ENCODE measurements around the gene C1GALT1.
A peak's percentile ranks its signal among the peaks of the same experiment; 100 is the strongest.
"Not testable (repeated sequence)": the region's sequence is repeated elsewhere in the genome, so short reads cannot be mapped to it uniquely, and the experiment has no call there.

Gene C1GALT1

GRCh38 chr7:7182156-7183060, at the start of gene C1GALT1:
Gene C1GALT1, plus strand, starts transcription at chr7:7182544. Its CDS starts 51,776 bp downstream, at chr7:7234320.
- peak; percentile 99 for DNase-seq

GRCh38 chr7:7134046-7134445, 48.3 kb upstream of the C1GALT1 start:
- DNase-seq = no peak

GRCh38 chr7:7135074-7135473, 47.3 kb upstream of the C1GALT1 start:
- DNase-seq = no peak

GRCh38 chr7:7135924-7136323, 46.4 kb upstream of the C1GALT1 start:
- not testable (repeated sequence) for DNase-seq

GRCh38 chr7:7136466-7137381, 45.6 kb upstream of the C1GALT1 start:
- DNase-seq = peak; percentile 61

GRCh38 chr7:7138897-7139296, 43.4 kb upstream of the C1GALT1 start:
- no peak for DNase-seq

GRCh38 chr7:7143404-7143803, 38.9 kb upstream of the C1GALT1 start:
- not testable (repeated sequence) for DNase-seq

- DNase-seq = not testable (repeated sequence)
Measured at GRCh38 chr7:7145151-7145550, 37.2 kb upstream of the C1GALT1 start.

- DNase-seq = no peak
Measured at GRCh38 chr7:7146837-7147236, 35.5 kb upstream of the C1GALT1 start.

- DNase-seq = peak; percentile 84
Measured at GRCh38 chr7:7148798-7149481, 33.4 kb upstream of the C1GALT1 start.

GRCh38 chr7:7151285-7151684, 31.1 kb upstream of the C1GALT1 start:
- no peak for DNase-seq

- DNase-seq = no peak
Measured at GRCh38 chr7:7151865-7152264, 30.5 kb upstream of the C1GALT1 start.

- DNase-seq = no peak
Measured at GRCh38 chr7:7152315-7152714, 30.0 kb upstream of the C1GALT1 start.

- not testable (repeated sequence) for DNase-seq
Measured at GRCh38 chr7:7154355-7154754, 28.0 kb upstream of the C1GALT1 start.

GRCh38 chr7:7156663-7157062, 25.7 kb upstream of the C1GALT1 start:
- DNase-seq = peak; percentile 1

- DNase-seq = peak; percentile 96
Measured at GRCh38 chr7:7157177-7157886, 25.0 kb upstream of the C1GALT1 start.

- DNase-seq = peak; percentile 79
Measured at GRCh38 chr7:7157887-7158271, 24.5 kb upstream of the C1GALT1 start.

- peak; percentile 1 for DNase-seq
Measured at GRCh38 chr7:7159063-7159658, 23.2 kb upstream of the C1GALT1 start.

- DNase-seq = peak; percentile 6
Measured at GRCh38 chr7:7164591-7164990, 17.8 kb upstream of the C1GALT1 start.

GRCh38 chr7:7165372-7165771, 17.0 kb upstream of the C1GALT1 start:
- DNase-seq = no peak

GRCh38 chr7:7166318-7166717, 16.0 kb upstream of the C1GALT1 start:
- no peak for DNase-seq

- DNase-seq = no peak
Measured at GRCh38 chr7:7169296-7169695, 13.0 kb upstream of the C1GALT1 start.
